Left colon (tissue), 2 donors: Measurements from ENCODE around the gene RCBTB2. TPM values are rescaled to one million over a fixed set of nuclear protein-coding genes. Genes with fewer than 3 reads are reported as not detected.
"Not testable (repeated sequence)": the region's sequence is repeated elsewhere in the genome, so short reads cannot be mapped to it uniquely, and the experiment has no call there.

Experiments
- ATAC-seq: fragments of 200-7000 bp; cut with Tn5 transposase; one replicate; pipeline ENCODE4 v1.9.1; 2020; ENCODE audit warnings: mild to moderate bottlenecking, moderate library complexity
- DNase-seq, 2 donors: peaks; one replicate each; pipeline ENCODE4 v3.0.0-alpha.2; 2020
- intact Hi-C, 2 donors: fragments of 100-400 bp; cut with DNase I in 1 of 2; cut with micrococcal nuclease in 1 of 2; formaldehyde crosslinking; loops; one replicate each; pipeline versions ENCODE4 v1.11.2 to v1.14.0; 2022; cut with DNase I, micrococcal nuclease
- total RNA-seq, 2 donors: library from RNA; stranded (reverse); fragmentation: NEBNext Ultra II Directional; extraction: Animal tissue kit (Norgen Biotek cat#: 25700); gene quantifications; one replicate each; pipeline ENCODE4 v1.2.1, GENCODE V29; 2021
- donor health status: DM: no; HTN: no; CAD: no.
- donor health status: DM: yes; HTN: yes; CAD: no.

The RCBTB2 gene
- total RNA-seq, 2 donors from 2014 or later = 4.6 to 6.7 TPM

GRCh38 chr13:48486362-48486761 lies 46.5 kb downstream of the RCBTB2 start:
- DNase-seq (no peak), ATAC-seq (no peak)
- intact Hi-C loops = no loop called here

- intact Hi-C loops = no loop called here
Observed at GRCh38 chr13:48485432-48485831, 47.4 kb downstream of the RCBTB2 start.

GRCh38 chr13:48483575-48483974 lies 49.3 kb downstream of the RCBTB2 start:
- ATAC-seq (peak; percentile 69), DNase-seq (no peak)
- intact Hi-C loops = no loop called here

More at GRCh38 chr13:48485432-48485831, 47.4 kb downstream of the RCBTB2 start:
- no peak for DNase-seq
- ATAC-seq = no peak

GRCh38 chr13:48478391-48478790 lies 54.5 kb downstream of the RCBTB2 start:
- DNase-seq (no peak), ATAC-seq (no peak)
- intact Hi-C loops = no loop called here

GRCh38 chr13:48477191-48477855 lies 55.6 kb downstream of the RCBTB2 start:
- intact Hi-C loops = no loop called here
- DNase-seq = no peak
- ATAC-seq = no peak

- no peak for ATAC-seq
- DNase-seq = no peak
- intact Hi-C loops = no loop called here
Observed at GRCh38 chr13:48476686-48477085, 56.2 kb downstream of the RCBTB2 start.

- intact Hi-C loops = no loop called here
- DNase-seq (no peak), ATAC-seq (no peak)
Observed at GRCh38 chr13:48476215-48476614, 56.7 kb downstream of the RCBTB2 start.

- intact Hi-C loops = no loop called here
- ATAC-seq = no peak
- DNase-seq = no peak
Observed at GRCh38 chr13:48475230-48475629, 57.6 kb downstream of the RCBTB2 start.

GRCh38 chr13:48457578-48458242 lies 75.2 kb downstream of the RCBTB2 start:
- no peak for DNase-seq
- ATAC-seq = no peak
- intact Hi-C loops = no loop called here

- no peak for DNase-seq
- ATAC-seq = no peak
- intact Hi-C loops = no loop called here
Observed at GRCh38 chr13:48456546-48456945, 76.3 kb downstream of the RCBTB2 start.

- intact Hi-C loops, ATAC-seq, DNase-seq: not testable (repeated sequence)
Observed at GRCh38 chr13:48451196-48451595, 81.7 kb downstream of the RCBTB2 start.

- intact Hi-C loops = no loop called here
- DNase-seq (no peak), ATAC-seq (no peak)
Observed at GRCh38 chr13:48449656-48450055, 83.2 kb downstream of the RCBTB2 start.

GRCh38 chr13:48448959-48449614 lies 83.8 kb downstream of the RCBTB2 start:
- DNase-seq = no peak
- intact Hi-C loops = no loop called here
- ATAC-seq = no peak

GRCh38 chr13:48448285-48448958 lies 84.5 kb downstream of the RCBTB2 start:
- intact Hi-C loops = no loop called here
- DNase-seq (no peak), ATAC-seq (no peak)

- intact Hi-C loops = no loop called here
- no peak for ATAC-seq
- no peak for DNase-seq
Observed at GRCh38 chr13:48446464-48446863, 86.4 kb downstream of the RCBTB2 start.

- ATAC-seq = no peak
Observed at GRCh38 chr13:48443442-48444208, 89.3 kb downstream of the RCBTB2 start.

More at GRCh38 chr13:48443442-48444208, 89.3 kb downstream of the RCBTB2 start:
- intact Hi-C loops = no loop called here
- no peak for DNase-seq
